GM21737 (cell line): ENCODE data around the gene RECK.
A peak's percentile ranks its signal among the peaks of the same experiment; 100 is the strongest.
"Not testable (repeated sequence)": the region's sequence is repeated elsewhere in the genome, so short reads cannot be mapped to it uniquely, and the experiment has no call there.

Experiments
- ATAC-seq: cut with Tn5 transposase; IDR thresholded peaks from one replicate; pipeline ENCODE4 v1.9.1; 2021; ENCODE audit warnings: mild to moderate bottlenecking, moderate library complexity; ENCODE audit not compliant: unreplicated experiment

RECK gene

GRCh38 chr9:36110434-36110833 is 73.7 kb downstream of the RECK start:
- no peak for ATAC-seq

- ATAC-seq = no peak
These were observed 75.8 kb downstream of the RECK start for GRCh38 chr9:36112516-36112915.

GRCh38 chr9:36113999-36114398 is 77.3 kb downstream of the RECK start:
- no peak for ATAC-seq

GRCh38 chr9:36116593-36116992 is 79.9 kb downstream of the RECK start:
- no peak for ATAC-seq

- no peak for ATAC-seq
These were observed 81.5 kb downstream of the RECK start for GRCh38 chr9:36118201-36118600.

GRCh38 chr9:36118706-36119105 is 82.0 kb downstream of the RECK start:
- ATAC-seq = no peak

GRCh38 chr9:36119476-36119875 is 82.8 kb downstream of the RECK start:
- ATAC-seq = no peak

- ATAC-seq = no peak
These were observed 84.0 kb downstream of the RECK start for GRCh38 chr9:36120705-36121104.

- ATAC-seq = no peak
These were observed 85.3 kb downstream of the RECK start for GRCh38 chr9:36121971-36122370.

- no peak for ATAC-seq
These were observed 86.8 kb downstream of the RECK start for GRCh38 chr9:36123515-36123914.

GRCh38 chr9:36125062-36125855 is 88.5 kb downstream of the RECK start:
- no peak for ATAC-seq

GRCh38 chr9:36126016-36126730 is 89.5 kb downstream of the RECK start:
- ATAC-seq = no peak

GRCh38 chr9:36127652-36128244 is 91.0 kb downstream of the RECK start:
- ATAC-seq = no peak

- no peak for ATAC-seq
These were observed 91.6 kb downstream of the RECK start for GRCh38 chr9:36128349-36128748.

- no peak for ATAC-seq
These were observed 92.4 kb downstream of the RECK start for GRCh38 chr9:36129139-36129538.

- not testable (repeated sequence) for ATAC-seq
These were observed 95.0 kb downstream of the RECK start for GRCh38 chr9:36131666-36132065.

GRCh38 chr9:36132086-36132485 is 95.4 kb downstream of the RECK start:
- ATAC-seq = no peak

GRCh38 chr9:36134761-36135505 is 98.2 kb downstream of the RECK start:
- ATAC-seq = no peak

- no peak for ATAC-seq
These were observed 99.1 kb downstream of the RECK start for GRCh38 chr9:36135741-36136271.

GRCh38 chr9:36136272-36136893 is 99.7 kb downstream of the RECK start, which contains the start of gene GLIPR2:
Gene GLIPR2 (plus strand): TSS chr9:36136733. CDS start chr9:36136779, 46 bp downstream.
- peak; percentile 91 for ATAC-seq
